Measurements from ENCODE around the gene STX1B. TPM values are rescaled to one million over a fixed set of nuclear protein-coding genes. Genes with fewer than 3 reads are reported as not detected.

Gene STX1B
- total RNA-seq, 1 donor from 2014 or later: 1.6 TPM

GRCh38 chr16:30996324-30996984, 14.0 kb downstream of the STX1B start:
- no peak for DNase-seq (ENCODE audit: low spot score)

DNA sequence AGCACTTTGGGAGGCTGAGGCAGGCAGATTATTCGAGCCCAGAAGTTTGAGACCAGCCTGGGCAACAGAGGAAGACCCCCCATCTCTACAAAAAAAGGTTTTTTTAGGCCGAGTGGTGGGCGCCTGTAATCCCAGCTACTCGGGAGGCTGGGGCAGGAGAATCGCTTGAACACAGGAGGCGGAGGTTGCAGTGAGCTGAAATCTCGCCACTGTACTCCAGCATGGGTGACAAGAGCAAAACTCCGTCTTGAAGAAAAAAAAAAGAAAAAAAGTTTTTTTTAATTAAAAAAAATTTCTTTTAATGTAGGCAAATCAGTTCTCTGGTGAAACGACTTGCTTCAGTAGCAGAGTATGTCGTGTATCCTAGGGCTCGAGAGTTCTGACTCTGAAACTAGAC, 14.5 kb downstream of the STX1B start:
- DNase-seq (ENCODE audit: low spot score): no peak

DNA sequence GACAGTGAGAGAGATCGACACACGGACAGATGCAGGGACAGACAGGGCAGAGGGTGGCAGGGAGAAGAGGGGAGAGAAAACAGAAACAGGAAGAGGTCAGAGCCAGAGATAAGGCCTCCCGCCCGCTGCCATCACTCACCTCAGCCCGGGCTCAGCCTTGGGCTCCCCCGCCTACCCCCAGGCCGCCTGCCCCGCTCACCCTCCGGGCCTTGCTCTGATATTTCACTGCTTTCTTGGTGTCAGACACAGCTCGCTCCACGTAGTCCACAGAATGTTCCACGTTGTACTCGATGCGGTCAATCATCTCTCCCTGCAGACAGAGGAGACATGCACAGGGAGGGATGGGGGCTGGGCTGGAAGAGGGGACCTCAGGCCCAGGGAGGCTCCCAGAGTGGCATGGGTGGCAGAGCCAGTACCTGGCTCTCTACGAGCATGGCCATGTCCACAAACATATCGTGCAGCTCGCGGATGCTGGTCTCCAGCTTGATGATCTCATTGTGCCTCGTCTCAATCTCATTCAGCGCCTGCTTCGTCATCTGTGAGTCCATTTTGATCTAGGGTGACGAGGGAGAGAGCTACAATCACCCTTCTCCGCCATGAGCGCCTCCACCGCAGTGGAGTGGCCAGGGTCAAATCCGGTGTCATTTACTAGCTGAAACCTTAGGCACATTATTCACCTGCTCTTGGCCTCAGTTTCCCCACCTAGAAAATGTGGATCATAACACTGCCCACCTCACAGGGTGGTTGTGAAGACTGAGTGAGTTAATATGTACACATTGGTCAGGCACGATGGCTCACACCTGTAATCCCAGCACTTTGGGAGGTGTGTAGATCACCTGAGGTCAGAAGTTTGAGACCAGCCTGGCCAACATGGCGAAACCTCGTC, 17.3 kb downstream of the STX1B start:
- no peak for DNase-seq (ENCODE audit: low spot score)

DNA sequence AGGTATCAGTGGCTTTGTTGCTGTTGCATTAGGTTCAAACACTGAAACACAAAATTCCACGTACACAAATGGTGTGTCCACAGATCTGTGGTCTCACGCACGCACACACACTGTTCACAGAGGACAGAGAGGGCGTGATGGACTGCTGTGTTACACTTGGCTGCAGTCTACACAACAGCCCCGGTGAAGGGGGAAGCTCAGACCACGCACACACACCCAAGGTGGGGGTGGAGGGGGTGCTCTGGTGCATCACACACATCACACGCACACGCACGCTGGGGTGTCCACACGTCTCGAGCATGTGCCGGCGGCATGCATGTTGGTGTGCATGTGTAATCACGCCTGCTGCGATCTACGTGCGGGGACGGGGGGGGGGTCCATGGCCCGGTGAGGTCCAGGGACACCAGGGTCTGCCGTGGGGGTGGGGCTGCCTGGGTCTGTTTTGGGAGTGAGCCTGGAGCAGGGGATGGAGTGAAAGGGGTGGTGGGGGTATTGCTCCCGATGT, 18.1 kb downstream of the STX1B start:
- no peak for DNase-seq (ENCODE audit: low spot score)

DNA sequence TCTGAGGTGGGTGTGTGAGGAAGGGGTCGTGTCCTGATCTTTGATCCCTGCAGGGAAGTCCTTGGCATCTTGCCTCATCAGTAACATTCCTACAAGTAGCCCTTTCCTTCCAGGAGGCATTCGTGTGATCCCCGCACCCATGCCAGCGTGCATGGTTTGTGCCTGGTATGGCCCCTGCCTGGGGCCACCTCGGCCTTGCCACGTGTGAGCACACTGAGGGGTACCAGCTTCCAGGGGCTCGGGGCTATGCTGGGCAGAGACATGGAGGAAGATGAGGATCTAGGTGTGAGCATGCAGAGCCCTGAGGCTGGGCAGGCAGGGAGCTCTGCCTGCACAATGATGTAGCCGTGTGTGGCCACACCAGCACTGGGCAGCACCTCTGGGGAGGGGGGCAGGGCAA, 19.4 kb downstream of the STX1B start:
- DNase-seq (ENCODE audit: low spot score): no peak

DNA sequence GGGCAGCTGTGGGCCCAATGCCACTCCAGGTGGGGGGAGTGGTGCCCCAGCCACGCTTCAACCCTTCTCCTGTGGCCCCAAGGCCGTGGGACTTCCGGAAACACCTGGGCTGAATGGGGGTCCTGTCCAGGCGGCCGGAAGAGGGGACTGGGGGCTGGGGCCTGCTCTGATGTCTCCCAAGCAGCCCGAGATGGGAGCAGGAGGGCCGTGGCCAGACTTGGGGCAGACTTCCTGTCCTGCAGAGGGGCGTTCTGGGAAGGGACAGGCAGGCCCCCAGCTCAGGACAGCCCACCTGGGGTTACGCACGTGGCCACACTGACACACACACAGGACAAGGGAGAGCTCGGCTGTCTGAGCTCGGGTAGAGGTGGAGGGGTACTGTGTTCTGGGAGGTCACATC, 20.3 kb downstream of the STX1B start:
- no peak for DNase-seq (ENCODE audit: low spot score)

DNA sequence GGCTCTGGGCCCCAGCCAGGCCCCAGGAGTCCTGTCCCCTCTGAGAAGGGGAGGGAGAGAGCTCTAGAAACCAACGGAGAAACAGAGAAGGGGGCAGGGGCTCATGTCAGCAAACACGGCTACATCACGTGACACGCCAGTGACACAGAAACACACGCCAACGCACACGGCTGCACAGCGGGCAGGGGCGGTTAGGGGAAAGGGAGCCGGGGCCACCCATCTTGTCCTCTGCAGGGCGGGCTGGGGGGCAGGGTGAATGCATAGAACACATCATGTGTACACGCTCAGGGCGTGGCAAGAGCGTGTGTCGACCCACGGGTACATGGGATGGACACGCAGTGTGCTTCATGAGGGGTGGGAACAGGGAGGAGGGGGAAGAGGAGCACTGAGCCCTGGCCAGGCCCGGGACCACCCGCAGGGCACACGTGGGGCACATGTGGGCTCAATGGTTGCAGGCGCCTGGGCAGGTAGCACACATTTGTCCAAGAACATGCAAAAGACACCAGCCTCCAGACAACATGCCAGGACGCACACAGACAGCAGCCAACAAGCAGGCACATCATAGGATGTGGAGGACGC, 20.9 kb downstream of the STX1B start:
- no peak for DNase-seq (ENCODE audit: low spot score)

GRCh38 chr16:30987581-30988190, 22.8 kb downstream of the STX1B start:
- DNase-seq (ENCODE audit: low spot score): no peak

- no peak for DNase-seq (ENCODE audit: low spot score)
Observed at GRCh38 chr16:30986129-30986991, 24.1 kb downstream of the STX1B start.

DNA sequence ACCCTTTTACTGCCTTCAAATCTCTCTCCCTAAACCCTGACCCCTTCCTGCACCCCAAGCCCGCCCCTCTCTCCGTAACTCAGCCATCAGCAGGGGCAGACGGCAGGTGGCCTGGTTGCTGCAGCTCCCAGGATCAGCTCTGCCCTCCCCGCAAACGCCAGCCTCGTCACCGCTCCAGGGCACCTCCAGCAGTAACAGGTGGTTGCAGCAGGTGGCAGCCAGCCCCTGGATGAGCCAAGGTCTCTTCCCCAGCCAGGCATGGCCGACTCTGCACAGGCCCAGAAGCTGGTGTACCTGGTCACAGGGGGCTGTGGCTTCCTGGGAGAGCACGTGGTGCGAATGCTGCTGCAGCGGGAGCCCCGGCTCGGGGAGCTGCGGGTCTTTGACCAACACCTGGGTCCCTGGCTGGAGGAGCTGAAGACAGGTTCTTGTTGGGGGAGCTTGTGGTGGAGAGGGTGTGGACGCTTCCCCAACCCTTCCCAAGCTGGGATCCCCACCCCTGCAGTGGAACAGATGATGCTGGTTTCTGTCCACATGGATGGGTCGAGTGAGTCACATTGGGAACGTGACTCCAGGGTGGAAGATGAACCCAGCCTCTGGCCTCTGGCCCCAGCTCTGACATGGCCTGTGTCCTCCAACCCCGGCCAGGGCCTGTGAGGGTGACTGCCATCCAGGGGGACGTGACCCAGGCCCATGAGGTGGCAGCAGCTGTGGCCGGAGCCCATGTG, 24.9 kb downstream of the STX1B start:
- DNase-seq (ENCODE audit: low spot score): peak; percentile 76

DNA sequence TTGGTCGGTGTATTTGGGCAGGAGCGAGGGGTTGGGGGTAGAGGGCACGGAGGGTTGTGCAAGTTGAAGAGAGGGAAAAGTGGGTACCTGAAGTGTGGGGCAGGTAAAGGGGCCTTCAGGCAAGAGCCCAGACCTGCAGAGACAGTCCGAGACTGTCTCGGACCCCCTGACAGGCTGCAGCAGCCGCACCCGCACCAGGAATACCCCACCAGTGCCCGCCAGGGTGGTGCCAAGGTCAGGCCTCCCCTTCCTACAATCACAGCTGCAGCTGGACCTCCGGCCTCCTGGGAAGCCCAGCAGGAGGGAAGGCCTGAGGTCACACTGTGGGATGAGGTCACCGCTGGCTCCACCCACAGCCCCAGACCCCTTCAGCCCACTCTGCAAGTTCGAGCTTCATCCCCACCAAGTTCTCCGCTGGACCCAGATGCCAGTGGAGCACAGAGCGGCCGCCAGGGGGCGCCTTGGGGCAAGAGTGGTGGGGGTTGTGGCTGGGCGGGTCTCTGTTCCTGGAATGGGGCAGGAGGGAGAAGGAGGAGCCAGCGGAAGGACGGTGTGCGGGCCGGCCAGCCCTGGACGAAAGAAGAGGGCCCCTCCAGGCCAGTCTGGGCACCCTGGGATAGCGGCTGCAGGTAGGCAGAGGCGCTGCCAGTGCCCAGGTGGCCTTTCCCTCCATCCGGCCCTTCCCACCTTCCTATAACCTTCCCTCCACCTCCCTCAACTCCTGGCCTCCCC, 25.6 kb downstream of the STX1B start, which contains the start of gene HSD3B7:
Gene HSD3B7 (plus strand): TSS at position 539 of the 732 bp plus-strand sequence. CDS start 452 bp downstream, outside the sequence.
- peak; percentile 94 for DNase-seq (ENCODE audit: low spot score)

DNA sequence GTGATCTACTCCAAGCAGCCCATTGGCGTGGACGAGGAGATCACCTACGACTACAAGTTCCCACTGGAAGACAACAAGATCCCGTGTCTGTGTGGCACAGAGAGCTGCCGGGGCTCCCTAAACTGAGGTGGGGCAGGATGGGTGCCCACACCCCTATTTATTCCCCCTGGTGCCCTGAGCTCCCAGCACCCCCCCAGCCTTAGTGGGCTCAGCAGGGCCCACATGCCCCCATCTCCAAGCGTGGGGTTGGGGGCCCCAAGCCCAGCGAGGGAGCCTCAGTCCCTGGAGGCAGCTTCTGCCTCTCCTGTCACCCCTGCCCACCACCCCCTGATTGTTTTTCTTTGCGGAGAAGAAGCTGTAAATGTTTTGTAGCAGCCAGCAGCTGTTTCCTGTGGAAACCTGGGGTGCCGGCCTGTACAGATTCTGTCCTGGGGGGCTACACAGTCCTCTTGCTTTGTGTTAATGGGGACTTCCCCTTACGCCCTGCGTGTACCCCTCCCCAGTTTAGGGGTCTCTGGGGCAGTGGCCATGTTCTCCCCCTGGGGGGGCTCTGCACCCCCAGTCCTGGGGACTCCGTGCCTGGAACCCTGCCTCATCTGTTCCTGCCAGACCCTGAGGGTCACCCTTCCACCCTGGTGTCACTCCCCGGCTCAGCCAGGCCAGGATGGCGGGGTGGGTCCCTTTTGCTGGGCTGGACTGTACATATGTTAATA, 26.4 kb downstream of the STX1B start:
- no peak for DNase-seq (ENCODE audit: low spot score)

DNA sequence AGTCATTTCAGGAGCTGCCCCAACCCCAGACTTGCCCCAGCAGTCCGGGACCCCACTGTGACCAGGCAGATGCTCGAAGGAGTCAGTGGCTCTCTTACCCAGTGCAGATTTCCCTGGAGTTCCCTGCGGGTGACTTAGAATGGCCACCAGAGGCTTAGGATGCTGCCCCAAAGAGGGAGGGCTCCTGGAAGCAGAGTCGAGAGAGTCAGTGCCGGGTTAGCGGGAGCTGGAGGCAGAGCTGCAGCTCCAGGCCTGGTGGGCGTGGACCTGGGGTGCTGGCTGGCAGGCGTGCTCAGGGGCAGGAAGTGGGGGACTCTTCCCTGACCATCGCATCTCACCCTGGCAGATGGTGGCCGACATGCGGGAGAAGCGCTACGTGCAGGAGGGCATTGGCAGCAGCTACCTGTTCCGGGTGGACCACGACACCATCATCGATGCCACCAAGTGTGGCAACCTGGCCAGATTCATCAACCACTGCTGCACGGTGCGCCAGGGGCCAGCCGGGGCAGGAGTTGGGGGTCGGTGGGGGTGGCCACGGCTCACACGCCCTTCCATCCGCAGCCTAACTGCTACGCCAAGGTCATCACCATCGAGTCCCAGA, 27.0 kb downstream of the STX1B start:
- no peak for DNase-seq (ENCODE audit: low spot score)

- no peak for DNase-seq (ENCODE audit: low spot score)
Observed at GRCh38 chr16:30982548-30983288, 27.7 kb downstream of the STX1B start.

- no peak for DNase-seq (ENCODE audit: low spot score)
Observed at GRCh38 chr16:30980959-30981358, 29.5 kb downstream of the STX1B start.

DNA sequence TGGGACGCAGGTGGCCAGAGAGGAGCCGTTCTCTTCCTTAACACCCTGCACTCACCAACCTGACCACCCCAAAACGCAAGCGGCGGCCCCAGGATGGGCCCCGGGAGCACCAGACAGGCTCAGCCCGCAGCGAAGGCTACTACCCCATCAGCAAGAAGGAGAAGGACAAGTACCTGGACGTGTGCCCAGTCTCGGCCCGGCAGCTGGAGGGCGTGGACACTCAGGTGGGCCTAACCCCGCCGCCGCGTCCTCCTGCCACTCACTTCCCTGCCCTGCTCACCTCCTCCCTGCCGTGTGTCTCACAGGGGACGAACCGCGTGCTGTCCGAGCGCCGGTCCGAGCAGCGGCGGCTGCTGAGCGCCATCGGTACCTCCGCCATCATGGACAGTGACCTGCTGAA, 30.0 kb downstream of the STX1B start:
- no peak for DNase-seq (ENCODE audit: low spot score)

- no peak for DNase-seq (ENCODE audit: low spot score)
Observed at GRCh38 chr16:30980023-30980371, 30.4 kb downstream of the STX1B start.
